HL-60 (cell line): ENCODE data around the gene AMOT.

Experiments used
- CTCF ChIP-seq: IDR thresholded peaks from one replicate; pipeline ENCODE4 v1.5.1; 2011; ENCODE audit warnings: low read length, control low read depth, inconsistent platforms; ENCODE audit not compliant: insufficient read depth
- GABPA ChIP-seq: IDR thresholded peaks from 2 replicates; pipeline ENCODE4 v1.6.1; 2012; ENCODE audit warnings: low read depth
- POLR2AphosphoS5 ChIP-seq: IDR thresholded peaks from 2 replicates; pipeline ENCODE4 v1.6.1; 2012; ENCODE audit warnings: low read depth
- REST ChIP-seq: IDR thresholded peaks from 2 replicates; pipeline ENCODE4 v1.6.1; 2012; ENCODE audit warnings: low read depth; ENCODE audit not compliant: insufficient replicate concordance

GRCh38 chrX:112889400-112889799, 48.8 kb upstream of the AMOT start:
- TF ChIP-seq REST (no peak), POLR2AphosphoS5 (no peak), CTCF (no peak), GABPA (no peak)
